GM18498 (cell line): ENCODE results near the gene SYF2.
"Not testable (repeated sequence)": the region's sequence is repeated elsewhere in the genome, so short reads cannot be mapped to it uniquely, and the experiment has no call there.

Experiments
- ATAC-seq: cut with Tn5 transposase; IDR thresholded peaks from one replicate; pipeline ENCODE4 v1.9.1; 2021; ENCODE audit warnings: mild to moderate bottlenecking, moderate library complexity; ENCODE audit not compliant: unreplicated experiment

SYF2 gene

GRCh38 chr1:25208561-25209222 lies 23.6 kb downstream of the SYF2 start:
- ATAC-seq: no peak

DNA sequence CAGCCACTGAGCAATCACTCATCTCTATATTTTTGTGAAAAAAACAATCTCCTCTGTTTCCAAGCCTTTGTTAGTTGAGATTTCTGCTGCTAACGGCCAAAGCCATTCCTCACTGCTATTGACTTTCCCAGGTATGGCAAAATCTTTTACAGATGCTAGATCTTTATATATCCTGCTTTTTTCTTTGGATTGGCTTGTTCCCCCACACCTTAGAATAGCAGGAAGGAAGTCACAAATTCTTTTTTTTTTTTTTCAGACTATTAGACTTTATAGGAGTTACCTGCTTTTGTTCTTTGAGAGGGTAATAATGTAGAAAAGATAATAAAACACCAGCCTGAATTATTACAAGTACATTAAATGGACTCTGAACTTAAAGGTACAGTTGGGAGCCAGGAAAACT lies 24.2 kb downstream of the SYF2 start:
- ATAC-seq: no peak

GRCh38 chr1:25206201-25206600 lies 26.1 kb downstream of the SYF2 start:
- ATAC-seq: no peak

DNA sequence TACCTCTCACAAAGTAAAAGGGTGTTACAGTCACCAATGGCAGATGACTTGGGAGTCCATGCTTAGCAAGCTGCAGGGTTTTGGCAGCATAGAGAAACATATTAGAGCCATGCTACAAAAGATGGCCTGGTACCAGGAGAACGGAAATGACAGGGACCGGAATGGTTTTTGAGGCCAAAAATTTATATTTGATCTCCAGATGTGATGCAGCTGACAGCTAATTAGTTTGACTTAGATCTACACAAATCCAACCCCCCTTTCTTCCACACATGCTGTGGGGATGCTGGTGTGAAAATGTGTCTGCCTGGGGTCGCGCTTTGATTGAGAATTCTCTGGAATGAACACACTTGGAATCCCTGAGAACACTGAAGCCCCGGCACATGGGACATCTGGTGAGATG lies 26.5 kb downstream of the SYF2 start:
- no peak for ATAC-seq

DNA sequence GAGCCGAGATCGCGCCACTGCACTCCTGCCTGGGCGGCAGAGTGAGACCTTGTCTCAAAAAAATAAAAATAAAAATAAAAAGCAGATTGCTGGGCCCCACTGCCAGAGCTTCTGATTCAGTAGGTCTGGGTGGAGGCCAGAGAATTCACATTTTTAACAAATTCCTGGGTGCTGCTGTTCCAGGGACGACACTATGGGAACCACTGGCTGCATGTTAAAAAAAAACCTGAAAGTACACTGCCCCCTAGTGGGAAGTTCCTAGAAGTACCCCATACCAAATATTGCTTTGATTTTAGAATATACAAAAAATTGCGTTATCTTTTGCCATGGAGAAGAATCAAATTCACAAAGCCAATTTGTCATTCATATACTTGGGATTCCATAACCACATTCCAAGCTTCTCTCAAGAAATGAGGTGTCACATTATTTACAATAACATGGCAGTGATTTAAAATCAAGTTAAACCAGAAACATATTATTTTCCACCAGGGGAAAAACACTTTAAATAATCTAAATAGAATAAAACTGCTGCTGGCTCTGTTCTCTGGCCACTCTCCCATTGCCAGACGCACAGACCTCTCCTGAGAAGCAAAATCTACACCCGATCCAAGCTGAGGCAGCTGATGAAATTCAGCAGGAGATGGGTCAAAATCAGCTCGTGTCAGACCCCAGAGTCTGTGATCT lies 27.4 kb downstream of the SYF2 start:
- ATAC-seq: no peak

GRCh38 chr1:25201006-25201405 lies 31.3 kb downstream of the SYF2 start:
- no peak for ATAC-seq

DNA sequence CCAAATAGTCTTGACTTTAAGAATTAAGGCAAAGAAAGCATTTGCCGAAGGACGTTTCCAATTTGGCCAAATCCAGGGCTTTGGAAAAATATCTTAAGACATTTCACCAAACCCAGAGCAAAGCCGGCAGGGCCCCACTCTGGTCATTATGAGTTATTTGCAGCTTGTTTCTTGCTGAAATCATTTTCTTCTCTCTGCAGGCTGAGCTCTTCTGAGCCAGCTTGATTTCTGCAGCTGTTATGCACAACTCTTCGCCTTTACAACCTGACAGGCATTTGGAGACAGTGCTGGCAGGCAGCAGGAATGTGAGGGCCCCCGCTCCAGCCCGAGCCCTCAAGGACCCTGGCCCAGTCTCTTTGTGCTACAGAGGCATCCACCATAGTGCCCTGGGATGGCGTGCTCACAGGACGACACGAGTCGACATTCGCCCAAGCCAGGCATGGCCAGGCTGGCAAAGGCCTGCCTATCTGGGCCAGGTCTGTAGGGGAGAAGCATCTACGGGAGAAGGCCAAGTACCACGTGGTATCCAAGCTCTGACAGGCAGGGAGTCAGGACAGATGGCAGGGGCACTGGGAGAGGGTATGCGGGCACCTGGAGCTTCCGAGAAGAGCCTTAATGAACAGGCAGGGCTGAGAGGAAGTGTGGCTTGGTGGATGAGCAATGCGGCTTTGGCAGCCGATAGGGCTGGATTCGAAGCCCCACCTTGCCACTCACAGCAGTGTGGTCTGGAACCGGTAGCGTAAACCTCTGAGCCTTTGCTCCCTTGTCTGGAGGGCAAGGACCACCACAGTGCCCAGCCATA lies 32.3 kb downstream of the SYF2 start:
- no peak for ATAC-seq

DNA sequence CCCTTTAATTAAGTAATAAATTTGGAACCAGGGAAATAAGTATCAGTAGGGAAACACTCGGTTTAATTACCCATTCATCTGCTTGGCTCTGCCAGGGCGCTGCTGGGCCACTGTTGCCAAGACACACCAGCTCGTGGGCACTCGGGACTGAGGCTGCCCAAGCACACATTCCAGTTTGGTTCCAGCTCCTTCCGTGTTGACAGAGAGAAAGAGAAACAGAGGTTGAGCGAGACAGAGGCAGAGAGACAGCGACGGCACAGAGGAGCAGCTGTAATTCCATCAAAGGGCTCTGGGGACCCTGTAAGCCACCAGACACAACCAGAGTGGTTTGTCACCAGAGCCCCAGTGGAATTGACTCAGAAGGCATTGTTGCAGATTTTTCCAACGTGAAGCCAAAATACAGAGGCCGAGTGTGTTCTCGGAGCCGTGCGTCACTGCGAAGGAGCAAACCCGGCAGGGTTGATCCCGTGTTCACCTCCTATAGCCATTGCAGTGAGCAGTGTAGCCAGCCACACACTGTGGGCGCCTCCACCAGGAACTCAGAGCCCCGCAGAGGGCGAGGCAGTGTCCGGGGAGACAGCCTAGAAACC lies 33.5 kb downstream of the SYF2 start:
- no peak for ATAC-seq

- ATAC-seq: no peak
Measured at GRCh38 chr1:25197982-25198662, 34.2 kb downstream of the SYF2 start.

- ATAC-seq: no peak
Measured at GRCh38 chr1:25197235-25197975, 34.9 kb downstream of the SYF2 start.

- ATAC-seq: no peak
Measured at GRCh38 chr1:25196830-25197229, 35.5 kb downstream of the SYF2 start.

- no peak for ATAC-seq
Measured at GRCh38 chr1:25195835-25196234, 36.5 kb downstream of the SYF2 start.

DNA sequence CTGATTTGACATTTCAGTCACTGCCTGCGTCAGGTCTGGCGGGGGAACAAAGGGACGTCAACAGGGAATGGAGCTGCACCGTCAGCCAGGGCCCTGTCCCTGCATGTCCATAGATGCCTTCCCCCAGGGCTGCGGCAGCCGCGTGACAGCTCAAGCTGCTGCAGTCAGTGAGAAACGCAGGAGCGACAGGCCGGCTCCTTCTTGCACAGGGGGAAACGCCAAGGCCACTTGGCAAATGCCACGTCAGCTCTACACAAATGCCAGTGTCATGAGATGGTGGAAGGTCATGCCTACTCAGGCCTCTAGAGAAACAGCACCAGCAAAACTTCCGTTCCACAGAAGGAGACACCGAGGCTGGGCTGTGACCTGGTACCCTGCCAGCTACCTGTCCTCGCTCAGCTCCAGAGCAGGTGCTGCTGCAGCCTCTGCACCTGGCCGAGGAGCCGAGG lies 37.7 kb downstream of the SYF2 start:
- ATAC-seq: no peak

DNA sequence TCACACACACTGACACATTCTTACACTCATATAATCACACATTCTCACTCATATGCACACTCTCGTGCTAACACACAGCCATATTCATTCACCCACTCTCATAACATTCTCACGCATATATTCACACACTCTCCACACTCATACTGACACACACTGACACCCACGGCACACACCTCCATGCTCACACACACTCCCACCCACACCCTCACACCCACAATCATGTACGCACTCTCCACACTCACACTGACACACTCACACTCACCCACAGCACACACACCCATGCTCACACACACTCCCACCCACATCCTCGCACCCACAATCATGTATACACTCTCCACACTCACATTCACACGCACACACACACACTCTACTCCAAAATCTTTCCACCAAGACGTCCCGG lies 38.2 kb downstream of the SYF2 start:
- ATAC-seq: no peak

- no peak for ATAC-seq
Measured at GRCh38 chr1:25193229-25193628, 39.1 kb downstream of the SYF2 start.

DNA sequence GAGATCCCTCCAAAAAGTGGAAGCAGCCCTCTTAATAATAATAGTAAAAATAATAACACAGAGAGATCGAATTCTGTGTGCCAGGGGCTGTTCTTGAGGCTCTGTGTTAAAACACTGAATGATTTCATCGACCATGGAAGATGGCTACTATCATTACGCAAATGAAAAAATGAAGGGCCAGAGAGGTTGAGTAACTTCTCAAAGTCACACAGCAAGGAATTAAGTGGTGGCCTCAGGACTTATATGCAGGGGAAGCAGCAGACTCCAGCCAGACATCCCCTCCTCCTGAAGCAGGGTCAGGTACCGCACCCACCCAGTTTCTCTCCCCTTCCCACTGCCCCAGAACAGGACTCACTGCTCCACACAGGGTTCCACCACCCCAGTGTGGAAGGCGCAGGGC lies 40.1 kb downstream of the SYF2 start:
- no peak for ATAC-seq

GRCh38 chr1:25190260-25190659 lies 42.0 kb downstream of the SYF2 start:
- ATAC-seq: no peak

DNA sequence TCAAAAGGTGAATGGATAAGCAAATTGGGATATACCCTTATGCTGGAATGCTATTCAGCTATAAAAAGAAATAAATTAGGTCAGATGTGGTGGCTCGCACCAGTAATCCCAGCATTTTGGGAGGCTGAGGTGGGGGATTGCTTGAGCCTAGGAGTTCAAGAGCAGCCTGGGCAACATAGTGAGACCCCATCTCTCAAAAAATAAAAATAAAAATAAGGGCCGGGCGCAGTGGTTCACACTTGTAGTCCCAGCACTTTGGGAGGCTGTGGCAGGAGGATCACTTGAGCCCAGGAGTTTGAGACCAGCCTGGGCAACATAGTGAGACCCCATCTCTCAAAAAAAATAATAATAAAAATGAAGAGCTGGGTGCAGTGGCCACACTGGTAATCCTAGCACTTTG lies 44.4 kb downstream of the SYF2 start:
- ATAC-seq: not testable (repeated sequence)

DNA sequence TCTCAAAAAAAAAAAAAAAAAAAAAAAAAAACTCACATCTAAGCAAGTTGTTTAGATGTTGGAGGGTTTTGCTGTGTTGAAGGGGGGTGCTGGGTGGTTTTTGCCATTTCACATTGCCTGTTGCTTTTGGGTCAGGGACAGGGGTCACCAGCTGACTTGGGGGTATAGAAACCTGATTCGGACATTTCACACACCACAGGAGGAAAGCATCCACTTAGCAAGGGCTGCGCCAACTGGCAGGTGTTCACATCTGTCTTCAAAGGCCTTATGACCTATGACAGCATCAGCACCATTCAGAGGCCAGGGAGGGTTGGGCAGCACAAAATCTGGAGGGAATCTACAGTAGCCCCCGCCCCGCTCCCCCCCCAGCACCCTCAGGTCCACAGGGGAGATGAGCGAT lies 45.2 kb downstream of the SYF2 start:
- ATAC-seq: no peak
